Omental fat pad (tissue), 4 donors: Measurements from ENCODE around the gene RAD23A. TPM values are rescaled to one million over a fixed set of nuclear protein-coding genes. Genes with fewer than 3 reads are reported as not detected.

Experiments used
- ATAC-seq: fragments of 150-250 bp; one replicate; pipeline ENCODE4 v1.9.1; 2016; ENCODE audit warnings: mild to moderate bottlenecking, moderate library complexity; ENCODE audit not compliant: low FRiP score
- DNase-seq: peaks from one replicate; pipeline ENCODE4 v3.0.0-alpha.2; 2019; ENCODE audit warnings: low spot score
- CTCF ChIP-seq, 3 donors: fragments of 450-650 bp; IDR thresholded peaks; one replicate each; pipeline ENCODE4 v1.5.1; 2016 to 2017; ENCODE audit warnings: antibody characterized with exemption in 3 of 3, mild to moderate bottlenecking in 3 of 3, moderate library complexity in 2 of 3
- total RNA-seq, 4 donors: library from RNA; depleted of rRNA; stranded (reverse); fragments of >200 nt; gene quantifications; one replicate each; pipeline ENCODE4 v1.1.0, GENCODE V29; 2016

Gene RAD23A
- total RNA-seq, 4 donors from 2014 or later = 65.6 to 119 (median 91.1) TPM

GRCh38 chr19:12982648-12983047, 37.0 kb downstream of the RAD23A start:
- ATAC-seq = no peak
- TF ChIP-seq CTCF (IDR thresholded peaks at IDR 0.05) = no peak
- no peak for DNase-seq

- no peak for TF ChIP-seq CTCF (IDR thresholded peaks at IDR 0.05)
- DNase-seq (no peak), ATAC-seq (no peak)
Measured at GRCh38 chr19:12983091-12983490, 37.4 kb downstream of the RAD23A start.

- peak; percentile 68 for ATAC-seq
- peak; percentile 56 for DNase-seq
- TF ChIP-seq CTCF (IDR thresholded peaks at IDR 0.05) = peak in 2 of 3 donors; percentile 90 to 99
Measured at GRCh38 chr19:12983542-12984142, 38.0 kb downstream of the RAD23A start.

GRCh38 chr19:12984143-12984627, 38.5 kb downstream of the RAD23A start:
- no peak for DNase-seq
- ATAC-seq = no peak

GRCh38 chr19:12984683-12985048, 39.0 kb downstream of the RAD23A start:
- no peak for TF ChIP-seq CTCF (IDR thresholded peaks at IDR 0.05)
- ATAC-seq (no peak), DNase-seq (no peak)

More at GRCh38 chr19:12984143-12984627, 38.5 kb downstream of the RAD23A start:
- TF ChIP-seq CTCF (IDR thresholded peaks at IDR 0.05) = no peak

GRCh38 chr19:12985049-12985776, 39.6 kb downstream of the RAD23A start:
- TF ChIP-seq CTCF (IDR thresholded peaks at IDR 0.05) = no peak
- ATAC-seq (peak; percentile 22), DNase-seq (no peak)

GRCh38 chr19:12986726-12987125, 41.1 kb downstream of the RAD23A start:
- DNase-seq (no peak), ATAC-seq (no peak)
- no peak for TF ChIP-seq CTCF (IDR thresholded peaks at IDR 0.05)
